ENCODE data around the gene APBA2. TPM values are rescaled to one million over a fixed set of nuclear protein-coding genes. Genes with fewer than 3 reads are reported as not detected.

The APBA2 gene
- total and polyA plus RNA-seq, 7 donors, result 0.06 to 0.36 (median 0.08) TPM; not detected in 2

DNA sequence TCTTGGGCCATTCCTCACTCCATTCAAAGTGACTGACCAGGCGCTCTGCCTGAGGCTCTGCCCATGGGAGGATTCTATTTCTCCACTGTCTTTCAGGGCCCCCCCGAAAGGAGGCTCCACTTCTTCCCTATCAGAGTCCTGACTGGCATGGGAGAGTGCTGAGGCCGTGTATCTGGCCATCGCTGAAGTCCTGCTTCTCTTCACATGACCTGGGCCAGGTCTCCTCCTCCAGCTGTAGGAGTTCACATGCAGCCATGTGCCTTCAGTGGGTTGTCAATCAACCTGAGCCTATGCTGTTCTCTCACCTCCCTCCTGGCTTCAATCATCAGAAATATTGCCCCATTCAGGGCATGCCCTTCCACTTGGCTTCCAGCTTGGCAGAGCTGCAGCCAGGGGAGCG lies 12.8 kb upstream of the APBA2 start:
- 84 to 93% (median 86%) methylated on average over 5 of the region's 5 CpGs for WGBS, 3 donors
- Histone ChIP-seq H3K4me1 (no peaks in the 10 kb centered on the region), H3K4me3 (no peak overlapping the region), H3K27me3 (ENCODE audit: insufficient read depth in 3 of 3, low read length in 2 of 3) (peaks cover 0 to 3% (median 0%) of the 10 kb centered on the region in 3 donors), H3K9me3 (no peaks in the 10 kb centered on the region), H3K27ac (no peak overlapping the region), H3K36me3 (ENCODE audit: insufficient read depth in 1 of 2, low read depth in 1 of 2) (no peaks in the 10 kb centered on the region)
- intact Hi-C loops (cut with DNase I), result no loop called here
- no peak for ATAC-seq
- no peak for DNase-seq
- TF ChIP-seq, protein P1, sequence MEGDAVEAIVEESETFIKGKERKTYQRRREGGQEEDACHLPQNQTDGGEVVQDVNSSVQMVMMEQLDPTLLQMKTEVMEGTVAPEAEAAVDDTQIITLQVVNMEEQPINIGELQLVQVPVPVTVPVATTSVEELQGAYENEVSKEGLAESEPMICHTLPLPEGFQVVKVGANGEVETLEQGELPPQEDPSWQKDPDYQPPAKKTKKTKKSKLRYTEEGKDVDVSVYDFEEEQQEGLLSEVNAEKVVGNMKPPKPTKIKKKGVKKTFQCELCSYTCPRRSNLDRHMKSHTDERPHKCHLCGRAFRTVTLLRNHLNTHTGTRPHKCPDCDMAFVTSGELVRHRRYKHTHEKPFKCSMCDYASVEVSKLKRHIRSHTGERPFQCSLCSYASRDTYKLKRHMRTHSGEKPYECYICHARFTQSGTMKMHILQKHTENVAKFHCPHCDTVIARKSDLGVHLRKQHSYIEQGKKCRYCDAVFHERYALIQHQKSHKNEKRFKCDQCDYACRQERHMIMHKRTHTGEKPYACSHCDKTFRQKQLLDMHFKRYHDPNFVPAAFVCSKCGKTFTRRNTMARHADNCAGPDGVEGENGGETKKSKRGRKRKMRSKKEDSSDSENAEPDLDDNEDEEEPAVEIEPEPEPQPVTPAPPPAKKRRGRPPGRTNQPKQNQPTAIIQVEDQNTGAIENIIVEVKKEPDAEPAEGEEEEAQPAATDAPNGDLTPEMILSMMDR (IDR thresholded peaks at IDR 0.05), result no peak

DNA sequence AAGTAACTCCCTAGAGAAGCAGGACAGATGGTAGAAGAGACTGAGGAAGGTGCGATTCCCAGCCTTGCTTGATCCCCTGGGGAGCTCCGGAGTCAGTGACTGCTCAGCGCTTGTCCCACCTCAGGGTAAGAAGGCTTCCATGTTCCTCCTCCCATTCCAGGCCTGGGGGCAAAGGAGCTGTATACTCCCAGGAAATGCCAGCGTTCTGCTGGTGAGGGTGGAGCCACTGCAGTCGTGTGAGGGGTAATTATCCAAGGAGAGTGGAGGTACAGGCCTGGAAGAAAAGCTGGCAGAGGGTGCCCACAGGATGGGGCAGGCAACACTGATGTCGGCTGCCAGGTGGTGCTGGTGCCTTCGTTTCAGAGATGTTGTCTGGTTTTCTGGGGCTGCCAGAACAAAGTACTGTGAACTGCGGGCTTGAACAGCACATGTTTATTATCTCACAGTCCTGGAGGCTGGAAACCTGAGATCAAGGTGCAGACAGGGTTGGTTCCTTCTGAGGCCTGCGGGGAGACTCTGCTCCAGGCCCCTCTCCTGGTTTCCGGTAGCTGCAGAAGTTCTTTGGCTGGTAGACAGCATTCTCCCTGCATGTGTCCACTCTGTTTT lies 12.1 kb upstream of the APBA2 start:
- H3K27me3 ChIP-seq (ENCODE audit: insufficient read depth in 3 of 3, low read length in 2 of 3), result peaks cover 0 to 2% (median 0%) of the 10 kb centered on the region in 3 donors
- H3K4me1 ChIP-seq, result no peaks in the 10 kb centered on the region
- no peaks in the 10 kb centered on the region for H3K36me3 ChIP-seq (ENCODE audit: insufficient read depth in 1 of 2, low read depth in 1 of 2)
- TF ChIP-seq, protein P1 (IDR thresholded peaks at IDR 0.05), result no peak
- DNase-seq (no peak), ATAC-seq (no peak)
- no peak overlapping the region for H3K4me3 ChIP-seq
- intact Hi-C loops (cut with DNase I), result no loop called here
- 47 to 55% (median 52%) methylated on average over 10 of the region's 10 CpGs for WGBS, 3 donors
- no peak overlapping the region for H3K27ac ChIP-seq
- no peaks in the 10 kb centered on the region for H3K9me3 ChIP-seq

DNA sequence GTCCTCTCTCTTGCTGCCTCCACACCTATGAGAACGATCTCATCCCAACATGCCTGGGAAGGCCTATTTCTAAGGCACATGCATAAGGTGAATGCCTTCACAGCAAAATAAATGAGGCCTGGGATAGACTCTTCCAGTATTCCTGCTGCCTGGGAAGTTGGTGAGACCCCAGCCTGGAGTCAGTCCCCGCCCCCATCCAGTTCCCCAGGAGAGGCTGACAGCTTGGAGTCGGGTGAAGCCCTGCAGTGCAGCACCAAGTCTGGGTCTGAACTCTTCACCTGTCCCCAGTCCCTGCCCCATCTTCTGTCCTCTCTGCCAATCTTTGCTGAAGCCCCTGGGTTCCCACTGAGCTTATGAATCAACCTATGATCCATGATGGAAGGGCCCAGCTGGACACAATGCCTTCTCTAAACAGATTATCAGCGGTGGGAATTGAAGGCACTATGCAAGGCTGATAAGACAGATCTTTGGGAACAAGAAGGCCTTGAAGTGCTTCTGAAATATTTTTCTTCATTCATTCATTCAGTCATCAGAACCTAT lies 10.2 kb upstream of the APBA2 start:
- DNase-seq (no peak), ATAC-seq (no peak)
- no peaks in the 10 kb centered on the region for H3K9me3 ChIP-seq
- H3K27me3 ChIP-seq (ENCODE audit: insufficient read depth in 3 of 3, low read length in 2 of 3), result peaks cover 0 to 2% (median 0%) of the 10 kb centered on the region in 3 donors
- H3K36me3 ChIP-seq (ENCODE audit: insufficient read depth in 1 of 2, low read depth in 1 of 2), result no peaks in the 10 kb centered on the region
- TF ChIP-seq, protein P1 (IDR thresholded peaks at IDR 0.05), result no peak
- intact Hi-C loops (cut with DNase I), result no loop called here
- H3K4me1 ChIP-seq, result no peaks in the 10 kb centered on the region
- no peak overlapping the region for H3K4me3 ChIP-seq
- 61 to 69% (median 67%) methylated on average over 4 of the region's 4 CpGs for WGBS, 3 donors
- no peak overlapping the region for H3K27ac ChIP-seq

DNA sequence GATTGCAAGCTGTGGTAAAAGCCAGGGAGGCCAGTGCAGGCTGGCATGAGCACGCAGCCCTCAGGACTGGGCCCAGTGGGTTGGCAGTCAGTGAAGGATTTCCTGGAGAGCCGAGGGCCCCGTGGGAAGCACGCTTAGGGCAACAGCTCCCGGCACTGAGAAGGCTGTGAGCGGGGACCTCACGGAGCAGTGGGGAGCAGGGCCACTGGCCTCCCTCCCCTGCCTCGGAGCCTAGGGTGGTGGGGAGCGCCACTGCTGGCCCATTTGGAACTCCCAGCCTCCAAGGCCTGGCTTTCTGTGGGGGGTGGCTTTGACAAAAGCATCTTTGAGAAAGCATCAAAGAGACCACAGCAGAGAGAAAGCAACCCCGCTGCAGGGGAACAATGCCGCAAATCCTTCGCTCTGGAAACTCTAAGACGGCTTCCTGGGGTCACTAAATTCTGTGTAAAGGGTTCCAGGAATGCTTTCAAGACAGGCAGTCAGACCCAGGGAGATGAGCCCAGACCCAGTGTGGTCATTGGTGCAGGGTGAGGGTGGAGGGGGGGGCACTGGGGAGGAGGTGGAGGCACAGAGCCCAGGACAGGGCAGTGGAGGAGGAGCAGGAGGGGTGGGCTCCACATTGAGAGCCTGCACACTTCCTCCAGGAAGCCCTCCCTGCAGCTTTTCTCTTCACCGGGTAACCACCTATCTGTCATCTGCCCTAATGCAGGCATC lies 9.5 kb upstream of the APBA2 start:
- Histone ChIP-seq H3K4me1 (no peaks in the 10 kb centered on the region), H3K27ac (no peak overlapping the region), H3K27me3 (ENCODE audit: insufficient read depth in 3 of 3, low read length in 2 of 3) (peaks cover 0 to under 1% (median 0%) of the 10 kb centered on the region in 3 donors), H3K36me3 (ENCODE audit: insufficient read depth in 1 of 2, low read depth in 1 of 2) (no peaks in the 10 kb centered on the region), H3K4me3 (no peak overlapping the region), H3K9me3 (no peaks in the 10 kb centered on the region)
- WGBS, 3 donors, result 56 to 60% (median 57%) methylated on average over 14 of the region's 14 CpGs
- TF ChIP-seq, protein P1 (IDR thresholded peaks at IDR 0.05), result no peak
- no peak for ATAC-seq
- DNase-seq, result no peak
- intact Hi-C loops (cut with DNase I), result no loop called here

All from psoas muscle (tissue), 8 donors.